KG1 (cell line): ENCODE measurements around the gene STBD1.
"Not testable (repeated sequence)": the region's sequence is repeated elsewhere in the genome, so short reads cannot be mapped to it uniquely, and the experiment has no call there.

Experiments used
- DNase-seq: peaks from one replicate; lab custom pipeline; 2025; lab: John Stamatoyannopoulos, UW

STBD1 gene

DNA sequence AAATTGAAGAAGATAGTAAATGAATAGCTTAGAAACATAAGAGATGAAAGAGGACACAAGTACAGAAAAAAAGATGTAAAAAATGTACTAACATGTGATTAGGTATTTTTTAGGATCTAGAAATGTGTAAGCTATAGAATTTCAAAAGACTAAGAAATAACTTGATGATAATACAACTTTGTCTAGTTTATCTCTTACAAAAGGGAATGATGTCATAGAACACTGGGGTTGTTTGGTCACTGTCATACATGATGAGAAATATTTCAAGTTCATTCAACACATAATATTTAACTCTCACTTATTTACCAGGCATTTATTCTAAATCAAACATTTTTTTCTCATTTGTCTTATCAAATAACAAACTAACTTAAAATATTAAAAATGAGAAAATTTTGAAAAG, 18.5 kb downstream of the STBD1 start:
- no peak for DNase-seq

- no peak for DNase-seq
Observed at GRCh38 chr4:76326515-76326914, 20.0 kb downstream of the STBD1 start.

DNA sequence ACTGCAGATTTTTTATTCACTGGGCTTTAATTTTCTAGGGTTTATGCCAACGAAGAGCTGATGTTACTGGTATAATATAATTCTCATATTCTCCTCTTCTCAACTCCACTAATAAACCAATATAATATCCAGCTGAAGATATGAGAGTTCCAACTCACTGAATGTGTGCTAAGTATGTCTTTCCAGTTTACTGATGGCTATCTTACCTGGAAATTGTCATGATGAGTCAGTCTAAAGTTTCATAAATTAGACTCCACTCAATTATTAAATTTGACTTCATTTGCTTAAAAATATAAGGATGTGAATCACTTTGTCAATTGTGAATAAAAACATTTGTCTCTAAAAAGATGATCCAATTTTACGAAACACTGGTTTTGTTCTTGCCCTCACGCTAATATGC, 28.4 kb downstream of the STBD1 start:
- no peak for DNase-seq

DNA sequence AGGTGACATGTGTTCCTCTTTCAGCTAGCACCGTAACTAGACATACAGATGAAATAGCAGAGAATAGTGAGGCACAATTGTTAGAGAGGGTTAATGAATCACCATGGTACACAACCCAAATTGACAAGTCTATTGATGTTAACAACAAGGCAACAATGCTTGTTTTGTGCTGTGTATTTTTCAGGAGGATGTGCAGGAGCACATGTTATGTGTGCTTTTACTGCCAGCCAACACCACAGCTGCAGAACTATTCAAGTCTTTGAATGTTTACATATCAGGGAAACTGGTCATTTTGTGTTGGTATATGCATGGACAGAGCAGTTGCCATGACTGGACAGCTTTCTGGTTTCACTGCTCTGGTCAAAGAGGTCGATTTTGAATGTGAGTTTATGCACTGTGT, 32.8 kb downstream of the STBD1 start:
- no peak for DNase-seq

GRCh38 chr4:76341063-76341462, 34.5 kb downstream of the STBD1 start:
- no peak for DNase-seq

DNA sequence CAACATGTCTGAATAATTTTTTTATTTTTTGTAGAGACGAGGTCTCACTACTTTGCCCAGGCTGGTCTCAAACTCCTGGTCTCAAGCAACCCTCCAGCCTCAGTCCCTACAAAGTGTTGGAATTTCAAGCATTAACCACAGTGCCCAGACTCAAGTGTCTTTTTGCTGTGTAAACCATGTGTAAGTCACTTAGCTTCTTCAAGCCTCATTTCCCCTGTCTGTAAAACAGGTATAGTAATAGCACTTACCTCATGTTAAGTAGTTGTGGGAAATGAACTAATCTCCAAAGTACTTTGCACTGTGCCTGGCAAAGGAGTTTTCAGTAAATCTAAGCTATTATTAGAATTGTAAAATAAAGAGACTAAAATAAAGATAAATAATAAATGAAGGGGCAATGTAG, 35.7 kb downstream of the STBD1 start:
- DNase-seq = no peak

DNA sequence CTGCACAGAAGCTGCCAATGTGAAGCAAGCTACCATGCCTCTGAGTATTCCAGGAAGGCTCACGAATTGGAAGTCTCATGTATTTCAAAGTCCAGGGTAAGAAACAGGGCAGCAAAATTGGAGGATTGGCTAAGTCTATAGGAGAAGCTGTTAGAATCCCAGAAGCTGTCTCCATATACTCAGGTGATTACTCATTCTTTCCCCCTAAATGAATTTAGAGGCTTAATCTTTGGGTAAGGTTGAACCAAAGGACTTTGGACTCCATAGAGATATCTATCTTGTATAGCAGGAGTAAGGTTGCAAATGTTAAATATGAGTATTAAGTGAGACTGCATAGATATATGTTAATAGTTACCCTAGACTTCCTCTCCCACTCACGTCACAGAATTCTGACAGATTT, 36.3 kb downstream of the STBD1 start:
- DNase-seq = no peak

- peak; percentile 63 for DNase-seq
Observed at GRCh38 chr4:76354517-76355473, 48.3 kb downstream of the STBD1 start.

- DNase-seq = no peak
Observed at GRCh38 chr4:76357981-76358380, 51.4 kb downstream of the STBD1 start.

GRCh38 chr4:76359881-76360466, 53.4 kb downstream of the STBD1 start:
- not testable (repeated sequence) for DNase-seq
